Stimulated activated CD4-positive, alpha-beta T cell treated with anti-CD3 and anti-CD28 coated beads, Interleukin-4, amount 100 ng/mL, for 48 hours (primary cell): Measurements from ENCODE around the gene MAP4K4.
A peak's percentile ranks its signal among the peaks of the same experiment; 100 is the strongest.
"Not testable (repeated sequence)": the region's sequence is repeated elsewhere in the genome, so short reads cannot be mapped to it uniquely, and the experiment has no call there.

Experiments used
- DNase-seq, 2 donors: peaks; one replicate each; pipeline ENCODE4 v3.0.0-alpha.2; 2020; ENCODE audit warnings: low read depth in 2 of 2

MAP4K4 gene

DNA sequence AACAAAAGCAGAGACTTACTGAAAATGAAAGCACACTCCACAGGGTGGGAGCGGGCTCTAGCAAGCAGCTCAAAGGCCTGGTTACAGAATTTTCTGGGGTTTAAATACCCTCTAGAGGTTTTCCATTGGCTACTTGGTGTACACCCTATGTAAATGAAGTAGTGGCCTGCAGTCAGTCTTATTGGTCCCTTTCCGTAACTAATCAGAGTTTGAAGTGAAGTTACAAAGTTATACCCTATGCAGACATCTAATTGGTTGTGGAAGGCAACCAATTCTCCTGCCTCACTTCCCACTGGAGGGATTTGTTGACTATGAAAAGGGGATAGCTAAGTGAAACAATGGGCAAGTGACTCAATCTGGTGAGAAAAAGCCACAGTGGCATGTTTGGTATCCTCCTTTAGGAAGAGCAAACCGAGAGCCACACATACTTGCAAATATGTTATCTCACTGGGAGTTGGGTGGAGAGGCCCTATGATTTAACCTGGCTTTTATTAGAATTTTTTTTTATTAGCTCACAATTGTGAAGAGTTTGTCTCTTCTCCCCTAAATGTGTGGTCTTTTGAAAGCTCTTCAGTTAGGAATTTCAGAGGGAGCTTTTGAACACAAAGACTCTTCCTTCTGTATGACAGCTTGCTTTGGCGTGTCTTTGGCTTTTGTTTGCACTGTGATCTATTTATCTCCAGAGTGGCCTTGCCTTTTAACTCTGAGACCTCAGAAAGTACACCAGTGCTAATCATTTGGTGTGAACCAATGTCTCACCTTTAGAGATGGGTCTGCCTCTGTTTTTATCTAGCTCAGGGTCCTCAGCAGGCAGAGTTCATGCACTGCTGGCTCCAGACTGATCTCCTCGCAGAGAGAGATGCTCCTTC, 69.6 kb downstream of the MAP4K4 start:
- DNase-seq: no peak

DNA sequence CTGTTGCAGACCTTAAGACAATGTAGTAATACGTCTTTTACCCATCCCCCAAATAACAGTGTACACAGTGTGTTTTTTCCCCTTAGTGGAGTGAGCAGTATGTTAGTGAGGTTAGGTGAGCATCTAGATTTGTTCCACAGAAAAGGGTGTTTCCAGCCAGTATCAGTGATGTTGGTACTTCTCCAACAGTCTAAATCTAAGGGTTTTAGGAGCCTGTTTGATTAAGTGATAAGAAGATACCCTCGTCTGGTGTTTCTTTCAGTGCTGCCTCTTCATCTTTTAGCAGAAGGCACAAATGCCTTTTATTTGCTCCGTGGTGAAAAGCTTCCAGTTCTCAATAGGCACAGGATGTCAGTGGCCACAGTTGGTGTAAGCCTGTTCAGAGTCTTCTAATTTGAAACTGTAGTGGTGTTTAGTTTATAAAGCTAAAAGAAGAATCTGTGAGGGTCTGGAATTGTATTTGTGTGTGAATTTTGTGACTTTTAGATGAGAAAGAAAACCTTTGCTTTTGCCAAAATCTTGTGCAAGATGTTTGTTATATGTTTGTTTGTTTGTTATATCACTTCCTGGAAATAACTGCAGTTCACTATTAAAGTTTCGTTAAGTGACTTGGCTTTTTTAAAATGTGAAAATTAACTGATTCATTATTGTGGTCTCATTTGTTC, 71.2 kb downstream of the MAP4K4 start:
- no peak for DNase-seq

DNA sequence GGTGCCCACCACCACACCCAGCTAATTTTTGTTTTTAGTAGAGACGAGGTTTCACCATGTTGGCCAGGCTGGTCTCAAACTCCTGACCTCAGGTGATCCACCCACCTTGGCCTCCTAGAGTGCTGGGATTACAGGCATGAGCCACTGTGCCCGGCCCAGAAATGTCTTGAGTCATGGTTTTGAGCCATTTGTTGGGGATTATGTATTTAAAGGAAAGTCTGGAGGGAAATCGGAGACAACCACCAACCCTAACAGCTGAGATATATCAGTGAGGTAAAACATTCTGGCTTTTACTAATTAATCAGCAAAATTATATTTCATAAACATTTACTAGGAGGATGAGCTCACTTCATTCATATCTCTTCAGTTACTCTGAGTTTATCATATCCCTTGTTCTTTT, 72.2 kb downstream of the MAP4K4 start:
- DNase-seq: not testable (repeated sequence)

DNA sequence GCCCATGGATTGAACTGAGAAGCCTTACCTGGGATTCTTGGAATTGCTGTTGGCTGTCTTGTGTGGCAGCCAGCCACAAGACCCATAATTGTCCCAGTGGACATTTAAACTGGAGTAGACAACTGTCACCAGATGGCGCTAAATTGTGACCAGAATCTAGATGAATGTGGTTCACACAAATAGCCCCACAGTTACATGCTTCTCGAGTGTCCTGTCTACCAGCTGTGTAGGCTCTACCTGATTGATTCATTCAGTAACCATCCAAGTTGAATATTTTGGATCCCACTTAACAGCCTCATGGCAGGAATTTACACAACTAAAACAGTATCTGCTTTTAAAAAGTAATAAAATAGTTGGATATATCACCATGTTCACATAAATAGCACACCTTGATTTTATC, 73.2 kb downstream of the MAP4K4 start:
- DNase-seq: peak in 1 of 2 donors; percentile 11

DNA sequence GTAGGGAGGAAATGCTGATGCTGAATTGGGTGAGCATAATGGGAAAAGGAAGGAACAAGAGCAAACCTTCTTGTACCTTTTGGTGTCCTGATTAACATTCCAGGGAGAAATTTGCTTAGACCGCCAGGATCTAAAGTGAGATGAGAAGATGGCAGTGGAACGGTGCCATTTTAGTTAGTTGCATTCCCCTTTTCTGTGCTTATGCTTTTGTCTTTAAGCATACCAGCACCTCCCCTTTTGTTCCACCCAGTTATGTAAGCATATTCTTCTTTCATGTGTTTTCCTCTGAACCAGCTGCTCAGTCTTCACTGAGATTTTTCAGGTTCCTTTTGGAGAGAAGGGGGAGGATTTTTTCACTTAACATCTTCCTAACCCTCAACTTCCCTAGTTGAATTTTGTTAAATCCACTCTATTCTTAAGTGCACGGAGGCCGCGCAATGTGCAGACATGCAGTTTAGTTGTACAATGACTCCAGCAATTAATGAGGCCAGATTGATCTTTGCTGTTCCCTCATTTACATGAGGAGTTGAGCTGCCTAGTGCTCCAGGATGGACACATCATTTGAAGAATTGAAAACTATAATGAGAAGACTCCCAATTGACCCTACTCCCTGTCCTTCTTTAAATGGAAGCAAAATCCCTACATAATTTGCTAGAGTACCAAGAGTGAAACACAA, 73.9 kb downstream of the MAP4K4 start:
- no peak for DNase-seq

DNA sequence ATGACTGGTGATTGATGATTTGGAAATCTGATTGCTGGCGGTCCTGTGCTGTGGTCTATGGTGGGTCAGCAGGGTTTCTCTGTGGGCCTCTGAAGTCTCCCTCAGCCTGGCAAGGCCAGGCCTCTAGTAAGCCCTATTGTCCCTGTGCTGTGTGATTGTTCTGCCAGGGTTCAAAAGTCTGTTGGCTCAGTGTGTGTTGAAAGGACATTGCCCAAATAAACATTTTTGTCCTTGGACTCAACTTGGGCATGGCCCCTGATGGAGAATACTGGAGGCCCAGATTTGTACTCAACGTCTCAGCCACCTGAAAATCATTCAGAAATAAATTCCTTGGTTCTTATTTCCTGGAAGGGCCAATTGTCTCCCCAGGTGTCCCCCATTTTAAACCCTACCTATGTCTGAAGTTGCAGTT, 74.4 kb downstream of the MAP4K4 start:
- no peak for DNase-seq

DNA sequence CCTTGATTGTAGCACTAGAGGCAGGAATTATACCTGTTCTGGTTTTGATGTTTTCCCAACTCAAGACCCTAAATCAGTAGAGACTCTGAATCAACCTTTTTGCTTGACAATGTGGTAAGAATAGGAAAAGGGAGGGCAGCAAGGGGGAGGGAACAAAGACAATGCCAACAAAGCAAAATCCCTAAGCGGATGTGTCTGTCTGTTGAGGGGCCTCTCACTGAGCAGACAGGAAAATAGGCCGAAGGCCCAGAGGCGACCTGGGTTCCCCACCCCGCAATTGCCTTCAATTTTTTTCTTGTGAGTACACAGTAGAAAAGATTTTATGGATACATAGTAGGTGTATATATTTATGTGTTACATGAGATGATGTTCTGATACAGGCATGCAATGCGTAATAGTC, 75.6 kb downstream of the MAP4K4 start:
- DNase-seq: no peak

DNA sequence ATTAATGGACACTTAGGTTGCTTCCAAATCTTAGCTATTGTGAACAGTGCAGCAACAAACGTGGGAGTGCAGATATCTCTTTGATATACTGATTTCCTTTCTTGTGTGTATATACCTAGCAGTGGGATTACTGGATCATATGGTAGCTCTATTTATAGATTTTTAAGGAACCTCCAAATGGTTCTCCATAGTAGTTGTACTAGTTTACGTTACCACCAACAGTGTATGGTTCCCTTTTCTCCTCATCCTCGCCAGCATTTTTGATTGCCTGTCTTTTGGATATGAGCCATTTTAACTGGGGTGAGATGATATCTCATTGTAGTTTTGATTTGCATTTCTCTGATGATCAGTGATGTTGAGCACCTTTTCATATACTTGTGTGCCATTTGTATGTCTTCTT, 76.5 kb downstream of the MAP4K4 start:
- DNase-seq: not testable (repeated sequence)

DNA sequence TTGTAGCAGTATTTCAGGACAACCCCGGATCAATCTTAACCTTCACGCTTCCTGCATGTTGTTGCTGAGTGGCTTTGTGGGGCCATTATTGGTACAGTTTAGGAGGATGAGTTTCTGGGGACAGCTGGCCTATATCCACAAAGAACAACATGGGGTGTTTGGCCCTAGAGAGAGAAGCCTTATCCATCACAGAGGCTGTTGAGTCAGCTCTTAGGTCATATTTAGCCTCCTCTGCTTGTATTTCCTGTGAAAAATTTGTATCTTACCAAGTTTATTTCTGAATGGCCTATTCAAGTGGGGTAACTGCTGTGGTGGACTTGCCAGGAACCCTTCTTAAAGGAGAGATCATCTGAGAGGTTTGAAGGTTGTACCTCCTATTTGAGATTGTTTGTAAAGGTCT, 77.6 kb downstream of the MAP4K4 start:
- DNase-seq: no peak

DNA sequence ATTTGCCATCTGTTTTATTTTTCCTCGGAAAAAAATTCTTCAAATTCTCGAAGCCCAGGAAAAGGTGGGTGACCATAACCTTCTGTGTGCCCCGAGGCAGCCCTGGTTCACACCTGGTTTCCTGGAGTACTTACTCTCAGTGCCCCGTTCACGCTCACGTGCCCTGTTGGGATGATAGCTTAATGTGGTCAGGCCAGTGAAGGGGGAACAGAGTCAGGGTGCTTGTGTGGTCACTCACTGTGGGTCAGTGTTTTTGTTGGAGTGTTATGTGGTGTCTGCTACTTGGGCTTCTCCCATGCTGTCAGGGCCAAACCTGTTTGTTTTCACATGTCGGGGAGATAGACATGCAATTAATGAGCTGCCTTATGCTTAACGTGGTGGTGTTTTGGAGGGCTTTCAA, 78.1 kb downstream of the MAP4K4 start:
- DNase-seq: no peak

DNA sequence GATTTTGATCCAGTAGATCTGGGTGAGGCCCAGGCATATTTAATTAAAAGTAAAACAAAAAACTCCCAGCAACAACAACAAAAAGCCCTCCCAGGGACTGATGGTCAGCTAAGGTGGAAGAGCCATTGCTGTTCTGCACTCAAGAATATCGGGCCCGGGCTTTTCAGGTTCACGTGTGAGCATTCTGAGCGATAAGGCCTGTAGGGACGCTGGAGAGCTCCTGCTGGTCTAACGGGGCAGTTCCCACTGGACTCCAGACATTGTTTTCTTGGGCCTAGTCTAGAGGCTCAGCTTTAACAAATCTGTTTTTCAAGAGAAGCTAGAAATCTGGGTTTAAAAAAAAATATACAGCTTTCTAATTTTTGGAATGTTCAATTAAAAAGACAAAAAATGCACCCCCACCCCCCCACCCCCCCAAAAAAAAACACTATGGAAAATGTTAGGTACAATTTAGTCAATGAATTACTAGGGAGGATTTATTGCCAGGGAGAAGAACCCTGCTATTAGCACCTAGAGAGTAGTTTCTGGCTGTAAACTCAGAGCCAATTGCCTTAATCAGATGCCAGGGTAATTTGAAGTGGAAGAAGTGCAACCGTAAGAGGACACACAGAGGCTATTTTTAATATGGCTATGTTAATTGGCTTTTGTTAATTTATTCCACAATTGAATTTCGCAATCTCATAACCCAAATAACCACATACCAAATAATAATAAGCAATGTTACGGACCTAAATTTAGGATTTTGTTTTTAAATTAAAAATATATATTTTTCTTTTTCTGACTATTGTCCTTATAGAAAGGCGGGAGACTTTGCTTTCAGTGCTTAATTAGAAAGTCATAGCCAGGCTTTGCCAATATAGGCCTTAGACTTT, 78.9 kb downstream of the MAP4K4 start:
- no peak for DNase-seq

DNA sequence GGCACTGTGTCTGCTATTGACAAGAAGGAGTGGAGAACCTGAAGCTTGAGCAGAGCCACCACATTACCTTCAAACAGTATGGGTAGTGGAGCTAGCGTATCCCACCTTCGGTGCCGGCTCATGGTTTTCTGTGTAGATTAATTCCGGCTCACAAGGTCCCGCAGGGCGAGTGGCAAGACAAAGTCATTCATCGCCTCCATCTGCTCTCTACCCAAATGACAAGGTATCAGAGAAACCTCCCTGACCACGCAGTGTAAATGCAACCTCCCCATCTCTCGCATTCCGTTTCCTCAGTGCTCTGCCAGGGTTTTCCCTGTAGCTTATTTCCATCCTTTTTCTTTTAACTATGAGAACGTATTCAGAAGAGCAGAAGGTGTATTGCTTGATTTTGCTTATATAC, 79.8 kb downstream of the MAP4K4 start:
- DNase-seq: no peak

DNA sequence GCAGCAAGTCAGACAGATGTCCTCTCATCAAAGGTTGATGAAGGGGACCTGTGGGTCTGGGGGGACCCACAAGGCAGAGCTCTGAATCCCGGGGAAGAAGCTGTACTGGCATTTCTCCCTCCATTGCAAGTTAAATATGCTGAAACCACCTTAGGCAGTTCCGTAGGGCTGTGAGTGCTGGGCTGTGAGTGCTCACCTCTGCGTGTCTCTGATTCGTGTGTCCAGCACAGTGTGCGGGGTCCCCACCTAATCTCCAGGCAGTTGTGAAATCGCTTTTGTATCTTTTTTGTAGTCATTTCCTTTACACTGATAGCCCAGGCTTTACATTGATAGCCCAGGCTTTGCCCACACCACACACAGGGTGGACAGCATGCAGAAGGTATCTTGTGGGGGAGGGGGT, 80.6 kb downstream of the MAP4K4 start:
- DNase-seq: no peak

DNA sequence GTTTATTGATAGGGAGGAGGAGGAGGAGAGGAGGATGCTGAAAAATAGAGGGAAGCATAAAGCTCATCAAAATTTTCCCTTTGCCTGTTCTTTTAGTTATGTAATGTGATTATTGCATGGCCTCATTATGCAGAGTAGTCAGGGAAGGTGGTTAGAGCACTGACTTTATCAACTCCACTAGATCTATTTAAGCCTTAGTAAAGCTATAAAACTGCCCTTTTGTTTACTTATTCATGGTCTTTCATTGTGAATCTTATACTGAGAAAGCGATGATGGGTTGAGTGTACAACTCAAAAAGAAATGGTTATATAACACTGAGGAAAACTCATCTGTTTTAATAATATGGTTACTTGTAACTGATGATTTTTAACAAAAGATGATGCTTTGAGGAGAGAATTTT, 81.7 kb downstream of the MAP4K4 start:
- DNase-seq: no peak

DNA sequence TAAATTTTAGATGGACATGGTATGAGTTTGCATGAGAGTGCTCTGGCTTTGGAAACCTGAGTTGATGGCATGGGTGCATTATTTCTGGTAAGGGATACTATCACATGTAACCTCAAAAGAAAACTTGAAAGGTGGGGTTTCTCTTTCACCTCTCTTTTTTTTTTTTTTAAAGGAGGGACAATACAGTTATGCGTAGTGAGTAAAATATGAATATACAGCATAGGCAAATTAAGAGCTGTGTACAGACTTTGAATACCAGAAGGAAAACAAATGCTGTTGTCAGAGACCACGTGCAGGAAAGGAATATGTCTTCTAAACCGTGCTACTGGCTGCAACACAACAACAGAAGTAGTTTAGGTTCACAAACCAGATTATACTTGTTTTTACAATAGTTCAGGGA, 82.1 kb downstream of the MAP4K4 start:
- DNase-seq: no peak

DNA sequence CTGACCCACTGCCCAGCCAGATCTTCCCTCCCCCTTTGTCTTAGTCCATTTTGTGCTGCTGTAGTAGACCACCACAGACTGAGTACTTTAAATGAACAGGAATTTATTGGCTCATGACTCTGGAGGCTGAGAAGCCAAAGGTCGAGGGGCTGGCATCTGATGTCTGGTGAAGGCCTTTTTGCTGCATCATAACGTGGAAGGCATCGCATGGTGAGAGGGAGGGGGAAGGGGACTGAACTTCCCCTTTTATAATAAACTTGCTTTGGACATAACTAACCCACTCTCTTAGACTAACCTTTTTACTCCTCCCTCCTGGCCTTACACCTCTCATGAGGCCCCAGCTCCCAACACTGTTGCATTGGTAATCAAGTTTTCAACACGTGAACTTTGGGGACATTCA, 83.8 kb downstream of the MAP4K4 start:
- no peak for DNase-seq

DNA sequence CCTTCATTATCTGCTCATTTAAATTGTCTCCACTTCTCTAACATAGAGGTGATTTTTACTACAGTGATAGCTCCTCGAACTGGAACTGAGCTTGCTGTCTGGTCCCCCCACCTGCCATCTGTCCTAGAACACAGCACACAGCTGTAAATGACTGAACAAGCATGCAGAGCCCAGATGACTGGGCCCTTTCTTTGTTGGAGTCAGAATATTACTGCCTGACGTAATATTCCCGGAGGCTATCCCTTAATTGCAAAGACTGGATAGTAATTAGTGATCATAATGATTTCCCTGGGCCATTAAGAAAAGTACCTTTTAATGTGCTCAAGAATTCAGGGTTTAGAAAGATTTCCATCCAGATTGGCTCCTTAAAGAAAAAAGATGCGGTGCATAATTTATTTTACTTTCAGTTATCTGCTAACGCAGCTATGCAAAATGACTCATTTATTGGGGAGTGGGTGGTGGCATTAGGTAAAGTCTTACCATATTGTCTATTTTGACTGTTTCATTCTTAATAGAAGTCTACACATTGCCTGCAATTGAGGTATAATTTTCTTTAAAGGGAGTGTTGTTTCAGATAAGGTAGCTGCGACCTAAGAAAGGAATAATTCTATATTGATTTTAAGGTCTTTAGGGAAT, 84.4 kb downstream of the MAP4K4 start:
- DNase-seq: no peak

DNA sequence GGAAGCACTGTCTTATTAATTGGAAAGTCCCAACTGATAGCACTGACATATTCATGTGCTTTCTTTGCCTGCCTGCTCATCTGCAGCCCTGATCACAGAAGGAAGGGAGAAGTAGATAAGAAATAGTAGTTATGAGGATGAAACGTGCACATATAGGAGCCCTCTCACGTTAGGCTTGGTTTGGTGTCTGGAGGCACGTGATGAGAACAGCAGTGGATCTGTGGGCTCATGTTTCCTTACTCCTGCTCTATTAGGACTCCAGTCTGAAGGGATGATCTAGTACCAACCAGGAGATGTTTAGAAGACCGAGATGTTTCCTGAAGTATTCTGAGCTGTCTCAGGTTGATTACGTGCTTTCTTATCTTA, 84.9 kb downstream of the MAP4K4 start:
- DNase-seq: no peak

DNA sequence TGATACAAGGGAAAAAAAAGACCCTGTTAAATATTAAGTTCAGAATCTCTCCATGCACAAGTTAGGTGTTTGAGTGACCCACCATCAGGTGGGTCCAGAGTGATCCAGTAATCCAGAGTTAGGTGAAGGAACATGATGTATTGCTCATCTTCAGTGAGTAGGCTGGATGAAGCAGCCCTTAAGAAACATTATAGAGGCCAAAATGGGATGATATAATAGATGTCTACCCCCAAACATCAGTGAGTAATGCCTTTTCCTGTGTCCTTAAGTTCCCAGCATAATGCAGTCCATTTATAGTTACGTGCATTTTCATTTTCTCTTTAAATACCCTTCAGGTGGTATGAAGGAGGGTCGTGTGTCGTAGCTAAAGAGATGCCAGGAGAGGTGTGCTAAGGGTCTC, 89.6 kb downstream of the MAP4K4 start:
- DNase-seq: no peak

DNA sequence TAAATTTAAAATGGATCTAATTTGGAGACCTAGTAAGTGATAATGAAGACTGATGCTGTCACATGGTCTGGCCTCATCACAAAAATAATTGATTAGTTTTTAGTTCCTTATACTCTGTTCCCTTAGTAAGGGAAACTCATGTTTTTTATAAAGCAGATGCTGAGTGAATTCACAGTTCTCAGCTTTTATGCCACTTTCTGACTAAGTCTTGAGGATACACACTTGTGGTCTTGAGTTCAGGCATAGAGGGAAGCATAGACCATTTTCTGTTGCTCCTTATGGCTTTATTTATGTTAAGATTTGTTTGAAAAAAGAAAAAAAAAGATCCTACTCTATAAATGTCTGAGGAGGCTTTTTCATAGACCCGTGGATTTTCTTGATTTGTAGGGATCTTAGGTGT, 91.1 kb downstream of the MAP4K4 start:
- DNase-seq: no peak
